ENCODE measurements around the gene SLC41A1. TPM values are rescaled to one million over a fixed set of nuclear protein-coding genes. Genes with fewer than 3 reads are reported as not detected.

SLC41A1 gene
- total RNA-seq, 1 donor from 2014 or later = 35.2 TPM

DNA sequence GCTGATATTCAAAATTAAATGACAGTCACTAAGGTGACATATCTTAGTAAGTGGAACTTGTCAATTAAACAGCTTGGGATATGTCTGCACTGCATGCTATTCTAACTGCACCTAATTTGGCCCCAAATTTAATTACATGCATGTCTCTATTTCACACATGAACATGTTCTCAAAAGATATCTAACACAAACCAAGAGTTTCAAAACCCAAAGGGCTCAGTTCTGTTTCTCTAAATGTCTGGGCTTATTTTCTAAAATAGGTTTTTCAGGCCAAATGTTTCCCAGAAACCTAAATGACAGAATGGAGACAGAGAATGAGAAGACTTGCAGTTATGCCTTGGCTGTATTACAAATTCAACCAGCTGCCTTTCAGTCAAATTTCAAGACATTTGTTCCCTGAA is 49.0 kb downstream of the SLC41A1 start:
- Mint-ChIP-seq H3K27ac (ENCODE audit: unreplicated experiment) (no peak overlapping the region), H3K4me1 (ENCODE audit: unreplicated experiment) (no peaks in the 10 kb centered on the region), H3K27me3 (ENCODE audit: unreplicated experiment) (peaks cover under 1% of the 10 kb centered on the region), H3K9me3 (ENCODE audit: unreplicated experiment) (no peaks in the 10 kb centered on the region), H3K36me3 (ENCODE audit: low read depth, unreplicated experiment) (no peaks in the 10 kb centered on the region), H3K4me3 (ENCODE audit: unreplicated experiment) (no peak overlapping the region)
- no peak for DNase-seq (ENCODE audit: low spot score)
- TF ChIP-seq, protein P1, sequence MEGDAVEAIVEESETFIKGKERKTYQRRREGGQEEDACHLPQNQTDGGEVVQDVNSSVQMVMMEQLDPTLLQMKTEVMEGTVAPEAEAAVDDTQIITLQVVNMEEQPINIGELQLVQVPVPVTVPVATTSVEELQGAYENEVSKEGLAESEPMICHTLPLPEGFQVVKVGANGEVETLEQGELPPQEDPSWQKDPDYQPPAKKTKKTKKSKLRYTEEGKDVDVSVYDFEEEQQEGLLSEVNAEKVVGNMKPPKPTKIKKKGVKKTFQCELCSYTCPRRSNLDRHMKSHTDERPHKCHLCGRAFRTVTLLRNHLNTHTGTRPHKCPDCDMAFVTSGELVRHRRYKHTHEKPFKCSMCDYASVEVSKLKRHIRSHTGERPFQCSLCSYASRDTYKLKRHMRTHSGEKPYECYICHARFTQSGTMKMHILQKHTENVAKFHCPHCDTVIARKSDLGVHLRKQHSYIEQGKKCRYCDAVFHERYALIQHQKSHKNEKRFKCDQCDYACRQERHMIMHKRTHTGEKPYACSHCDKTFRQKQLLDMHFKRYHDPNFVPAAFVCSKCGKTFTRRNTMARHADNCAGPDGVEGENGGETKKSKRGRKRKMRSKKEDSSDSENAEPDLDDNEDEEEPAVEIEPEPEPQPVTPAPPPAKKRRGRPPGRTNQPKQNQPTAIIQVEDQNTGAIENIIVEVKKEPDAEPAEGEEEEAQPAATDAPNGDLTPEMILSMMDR (IDR thresholded peaks at IDR 0.05; ENCODE audit: unreplicated experiment) = no peak

DNA sequence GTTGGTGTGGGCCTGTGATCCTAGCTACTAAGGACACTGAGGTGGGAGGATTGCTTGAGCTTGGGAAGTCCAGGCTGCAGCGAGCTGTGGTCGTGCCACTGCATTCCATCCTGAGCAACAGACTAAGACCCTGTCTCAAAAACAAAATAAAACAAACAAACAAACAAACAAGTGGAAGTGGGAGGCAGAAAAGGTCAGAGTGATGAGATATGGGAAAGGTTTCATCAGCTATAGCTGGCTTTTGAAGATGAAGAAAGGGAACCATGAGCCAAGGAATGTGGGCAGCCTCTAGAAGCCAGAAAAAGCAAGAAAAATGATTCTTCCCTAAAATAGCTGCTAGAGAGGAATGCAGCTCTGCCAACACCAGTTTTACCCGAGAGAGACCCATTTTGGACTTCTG is 52.4 kb downstream of the SLC41A1 start:
- Mint-ChIP-seq H3K27me3 (ENCODE audit: unreplicated experiment) (no peaks in the 10 kb centered on the region), H3K4me3 (ENCODE audit: unreplicated experiment) (no peak overlapping the region), H3K9me3 (ENCODE audit: unreplicated experiment) (no peaks in the 10 kb centered on the region), H3K4me1 (ENCODE audit: unreplicated experiment) (no peaks in the 10 kb centered on the region), H3K36me3 (ENCODE audit: low read depth, unreplicated experiment) (no peaks in the 10 kb centered on the region), H3K27ac (ENCODE audit: unreplicated experiment) (no peak overlapping the region)
- DNase-seq (ENCODE audit: low spot score) = no peak
- TF ChIP-seq, protein P1 (IDR thresholded peaks at IDR 0.05; ENCODE audit: unreplicated experiment) = no peak

DNA sequence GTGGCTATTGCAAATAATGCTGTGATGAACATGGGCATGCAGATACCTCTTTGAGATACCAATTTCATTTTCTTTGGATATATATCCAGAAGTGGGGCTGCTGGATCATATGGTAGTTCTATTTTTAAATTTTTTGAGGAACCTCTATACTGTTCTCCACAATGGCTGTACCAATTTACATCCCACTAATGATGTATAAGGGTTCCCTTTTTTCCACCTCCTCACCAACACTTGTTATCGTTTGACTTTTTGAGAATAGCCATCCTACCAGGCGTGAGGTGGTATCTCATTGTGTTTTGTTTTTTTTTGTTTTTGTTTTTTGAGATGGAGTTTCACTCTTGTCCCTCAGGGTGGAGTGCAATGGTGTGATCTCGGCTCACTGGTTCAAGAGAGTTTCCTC is 56.4 kb downstream of the SLC41A1 start:
- DNase-seq (ENCODE audit: low spot score) = no peak
- Mint-ChIP-seq H3K27me3 (ENCODE audit: unreplicated experiment) (no peaks in the 10 kb centered on the region), H3K27ac (ENCODE audit: unreplicated experiment) (no peak overlapping the region), H3K4me1 (ENCODE audit: unreplicated experiment) (no peaks in the 10 kb centered on the region), H3K4me3 (ENCODE audit: unreplicated experiment) (no peak overlapping the region), H3K36me3 (ENCODE audit: low read depth, unreplicated experiment) (no peaks in the 10 kb centered on the region), H3K9me3 (ENCODE audit: unreplicated experiment) (no peaks in the 10 kb centered on the region)
- TF ChIP-seq, protein P1 (IDR thresholded peaks at IDR 0.05; ENCODE audit: unreplicated experiment) = no peak

DNA sequence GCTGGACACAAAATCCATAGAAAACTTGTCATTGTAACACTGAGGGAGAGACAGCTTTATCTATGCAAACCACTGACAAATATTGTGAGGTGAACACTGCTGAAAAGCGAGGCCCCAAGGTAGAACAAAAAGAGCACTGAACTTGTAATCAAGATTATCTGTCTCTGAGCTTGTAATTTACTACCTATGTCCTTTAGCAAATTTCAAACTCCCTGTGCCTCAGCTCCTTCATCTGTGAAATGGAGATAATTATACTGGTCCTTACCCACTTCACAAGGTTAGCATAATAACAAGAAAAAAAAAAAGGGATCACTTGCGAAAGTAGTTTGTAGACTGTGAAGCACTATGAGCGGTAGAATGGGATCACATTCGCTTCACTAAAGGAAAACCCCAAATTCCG is 58.1 kb downstream of the SLC41A1 start:
- Mint-ChIP-seq H3K36me3 (ENCODE audit: low read depth, unreplicated experiment) (peaks cover 8% of the 10 kb centered on the region), H3K9me3 (ENCODE audit: unreplicated experiment) (no peaks in the 10 kb centered on the region), H3K4me1 (ENCODE audit: unreplicated experiment) (peaks cover 8% of the 10 kb centered on the region), H3K27me3 (ENCODE audit: unreplicated experiment) (peaks cover 4% of the 10 kb centered on the region), H3K4me3 (ENCODE audit: unreplicated experiment) (no peak overlapping the region), H3K27ac (ENCODE audit: unreplicated experiment) (no peak overlapping the region)
- DNase-seq (ENCODE audit: low spot score) = no peak
- TF ChIP-seq, protein P1 (IDR thresholded peaks at IDR 0.05; ENCODE audit: unreplicated experiment) = no peak

DNA sequence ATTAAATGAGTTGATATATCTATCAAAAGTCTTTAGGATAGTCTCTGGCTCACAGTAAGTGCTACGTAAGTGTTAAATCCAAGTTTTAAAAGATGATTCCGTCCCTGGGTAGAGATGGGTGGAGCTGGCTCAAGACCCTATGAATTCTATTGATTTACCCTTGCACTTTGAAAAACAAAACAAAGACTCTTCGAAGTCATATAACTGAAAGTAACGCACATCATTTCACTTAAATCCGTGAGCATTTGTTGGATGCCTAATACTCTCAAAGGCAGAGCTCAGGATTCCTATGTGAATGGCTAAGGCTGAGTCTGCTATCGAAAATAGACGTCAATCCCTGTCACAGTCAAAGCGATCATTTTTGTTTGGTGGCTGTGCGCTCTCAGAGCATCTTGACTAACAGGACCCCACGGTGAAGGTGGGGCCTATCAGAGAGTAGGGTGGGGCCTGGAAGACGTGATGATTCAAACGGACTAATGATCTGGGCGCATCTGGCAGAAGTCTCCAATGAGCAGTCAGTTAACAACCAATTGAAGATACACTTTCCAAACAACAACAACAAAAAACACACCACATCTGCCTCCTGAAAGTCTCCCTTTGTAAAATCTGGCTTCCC is 61.9 kb downstream of the SLC41A1 start:
- peaks cover 12% of the 10 kb centered on the region for H3K36me3 Mint-ChIP-seq (ENCODE audit: low read depth, unreplicated experiment)
- TF ChIP-seq, protein P1 (IDR thresholded peaks at IDR 0.05; ENCODE audit: unreplicated experiment) = no peak
- peaks cover 31% of the 10 kb centered on the region for H3K4me1 Mint-ChIP-seq (ENCODE audit: unreplicated experiment)
- peaks cover 8% of the 10 kb centered on the region for H3K27me3 Mint-ChIP-seq (ENCODE audit: unreplicated experiment)
- DNase-seq (ENCODE audit: low spot score) = no peak
- peak overlapping the region; percentile 77 for H3K4me3 Mint-ChIP-seq (ENCODE audit: unreplicated experiment)
- no peaks in the 10 kb centered on the region for H3K9me3 Mint-ChIP-seq (ENCODE audit: unreplicated experiment)
- H3K27ac Mint-ChIP-seq (ENCODE audit: unreplicated experiment) = peak overlapping the region; percentile 80
